HEK293 (cell line): Measurements from ENCODE around the gene HERC3.

ENCODE experiments used
- CTCF ChIA-PET: fragments of 350-600 bp; formaldehyde crosslinking; extraction: SDS; loops from one replicate; lab custom pipeline; 2021; ENCODE audit warnings: antibody characterized with exemption; lab: Yijun Ruan, JAX
- POLR2A ChIA-PET: fragments of 300-600 bp; formaldehyde crosslinking; extraction: SDS; loops from one replicate; lab custom pipeline; 2020; ENCODE audit warnings: antibody characterized with exemption, inconsistent platforms; lab: Yijun Ruan, JAX
- H3K27ac ChIP-seq: fragments of 200-500 bp; sonication (Bioruptor generic); 2 replicates; pipeline ENCODE4 v1.5.1; 2014; ENCODE audit warnings: low read depth, low read length, control low read depth, inconsistent platforms; ENCODE audit errors: extremely low read depth
- H3K36me3 ChIP-seq, 2 experiments: fragments of 200-500 bp in 1 of 2; sonication (Bioruptor generic) in 1 of 2; 1 replicate in 1 of 2; 2 replicates in 1 of 2; pipeline ENCODE4 v1.5.1; 2014 to 2017; ENCODE audit warnings: inconsistent platforms in 2 of 2, low read length in 2 of 2; ENCODE audit not compliant: control insufficient read depth in 2 of 2, insufficient read depth in 1 of 2
- H3K4me1 ChIP-seq: fragments of 200-500 bp; sonication (Bioruptor generic); 2 replicates; pipeline ENCODE4 v1.5.1; 2014; ENCODE audit warnings: mild to moderate bottlenecking, low read length, inconsistent platforms; ENCODE audit not compliant: control insufficient read depth, insufficient read depth
- H3K4me3 ChIP-seq: 2 replicates; pipeline ENCODE4 v1.5.1; 2011; ENCODE audit warnings: low read depth, mild to moderate bottlenecking, control low read depth, low read length, moderate library complexity
- H3K9me3 ChIP-seq: fragments of 200-500 bp; sonication (Bioruptor generic); 2 replicates; pipeline ENCODE4 v1.5.1; 2014; ENCODE audit warnings: low read depth, low read length, inconsistent platforms; ENCODE audit not compliant: control insufficient read depth, insufficient read depth
- BCL6B ChIP-seq: fragments of 450-650 bp; formaldehyde crosslinking; IDR thresholded peaks from 2 replicates; pipeline ENCODE4 v1.5.1; 2017; ENCODE audit warnings: missing biosample characterization, missing genetic modification characterization
- CTCF ChIP-seq: fragments of 450-650 bp; formaldehyde crosslinking; IDR thresholded peaks from 2 replicates; pipeline ENCODE4 v1.5.1; 2016; ENCODE audit warnings: missing biosample characterization, missing genetic modification characterization
- GLIS2 ChIP-seq: fragments of 450-650 bp; formaldehyde crosslinking; IDR thresholded peaks from 2 replicates; pipeline ENCODE4 v1.5.1; 2016; ENCODE audit warnings: missing biosample characterization, missing genetic modification characterization
- TSHZ1 ChIP-seq: fragments of 450-650 bp; formaldehyde crosslinking; IDR thresholded peaks from 2 replicates; pipeline ENCODE4 v1.5.1; 2016; ENCODE audit warnings: missing biosample characterization, missing genetic modification characterization, borderline replicate concordance
- ZNF324 ChIP-seq: fragments of 450-650 bp; formaldehyde crosslinking; IDR thresholded peaks from 2 replicates; pipeline ENCODE4 v1.5.1; 2016; ENCODE audit warnings: missing biosample characterization, missing genetic modification characterization
- ZNF426 ChIP-seq: fragments of 450-650 bp; formaldehyde crosslinking; IDR thresholded peaks from 2 replicates; pipeline ENCODE4 v1.5.1; 2017; ENCODE audit warnings: missing biosample characterization, missing genetic modification characterization, mild to moderate bottlenecking, inconsistent platforms, moderate library complexity
- ZNF473 ChIP-seq: fragments of 450-650 bp; formaldehyde crosslinking; IDR thresholded peaks from 2 replicates; pipeline ENCODE4 v1.5.1; 2017; ENCODE audit warnings: missing biosample characterization, missing genetic modification characterization
- ZNF654 ChIP-seq: fragments of 450-650 bp; formaldehyde crosslinking; IDR thresholded peaks from 2 replicates; pipeline ENCODE4 v1.5.1; 2016; ENCODE audit warnings: low read depth, missing biosample characterization, missing genetic modification characterization
- ZNF768 ChIP-seq: fragments of 450-650 bp; formaldehyde crosslinking; IDR thresholded peaks from 2 replicates; pipeline ENCODE4 v1.5.1; 2018; ENCODE audit warnings: missing biosample characterization, mild to moderate bottlenecking, missing genetic modification characterization
- ZNF792 ChIP-seq: fragments of 450-650 bp; formaldehyde crosslinking; IDR thresholded peaks from 2 replicates; pipeline ENCODE4 v1.5.1; 2016; ENCODE audit warnings: missing biosample characterization, missing genetic modification characterization
- ZSCAN23 ChIP-seq: fragments of 450-650 bp; formaldehyde crosslinking; IDR thresholded peaks from 2 replicates; pipeline ENCODE4 v1.5.1; 2016; ENCODE audit warnings: missing biosample characterization, missing genetic modification characterization
- TF ChIP-seq, protein P1 (sequence below): fragments of 450-650 bp; formaldehyde crosslinking; IDR thresholded peaks from 2 replicates; pipeline ENCODE4 v1.5.1; 2016; ENCODE audit warnings: missing biosample characterization, missing genetic modification characterization, borderline replicate concordance
- TF ChIP-seq, protein P2 (sequence below): fragments of 450-650 bp; formaldehyde crosslinking; IDR thresholded peaks from 2 replicates; pipeline ENCODE4 v1.5.1; 2017; ENCODE audit warnings: missing biosample characterization, missing genetic modification characterization
- TF ChIP-seq, protein P3 (sequence below): fragments of 450-650 bp; formaldehyde crosslinking; IDR thresholded peaks from 2 replicates; pipeline ENCODE4 v1.5.1; 2016; ENCODE audit warnings: missing biosample characterization, missing genetic modification characterization
- TF ChIP-seq, protein P4 (sequence below): fragments of 450-650 bp; formaldehyde crosslinking; IDR thresholded peaks from 2 replicates; pipeline ENCODE4 v1.5.1; 2016; ENCODE audit warnings: missing biosample characterization, missing genetic modification characterization, borderline replicate concordance

HERC3 gene

GRCh38 chr4:88732714-88733368 lies 140.6 kb downstream of the HERC3 start (continued):
- TF ChIP-seq, protein P1, sequence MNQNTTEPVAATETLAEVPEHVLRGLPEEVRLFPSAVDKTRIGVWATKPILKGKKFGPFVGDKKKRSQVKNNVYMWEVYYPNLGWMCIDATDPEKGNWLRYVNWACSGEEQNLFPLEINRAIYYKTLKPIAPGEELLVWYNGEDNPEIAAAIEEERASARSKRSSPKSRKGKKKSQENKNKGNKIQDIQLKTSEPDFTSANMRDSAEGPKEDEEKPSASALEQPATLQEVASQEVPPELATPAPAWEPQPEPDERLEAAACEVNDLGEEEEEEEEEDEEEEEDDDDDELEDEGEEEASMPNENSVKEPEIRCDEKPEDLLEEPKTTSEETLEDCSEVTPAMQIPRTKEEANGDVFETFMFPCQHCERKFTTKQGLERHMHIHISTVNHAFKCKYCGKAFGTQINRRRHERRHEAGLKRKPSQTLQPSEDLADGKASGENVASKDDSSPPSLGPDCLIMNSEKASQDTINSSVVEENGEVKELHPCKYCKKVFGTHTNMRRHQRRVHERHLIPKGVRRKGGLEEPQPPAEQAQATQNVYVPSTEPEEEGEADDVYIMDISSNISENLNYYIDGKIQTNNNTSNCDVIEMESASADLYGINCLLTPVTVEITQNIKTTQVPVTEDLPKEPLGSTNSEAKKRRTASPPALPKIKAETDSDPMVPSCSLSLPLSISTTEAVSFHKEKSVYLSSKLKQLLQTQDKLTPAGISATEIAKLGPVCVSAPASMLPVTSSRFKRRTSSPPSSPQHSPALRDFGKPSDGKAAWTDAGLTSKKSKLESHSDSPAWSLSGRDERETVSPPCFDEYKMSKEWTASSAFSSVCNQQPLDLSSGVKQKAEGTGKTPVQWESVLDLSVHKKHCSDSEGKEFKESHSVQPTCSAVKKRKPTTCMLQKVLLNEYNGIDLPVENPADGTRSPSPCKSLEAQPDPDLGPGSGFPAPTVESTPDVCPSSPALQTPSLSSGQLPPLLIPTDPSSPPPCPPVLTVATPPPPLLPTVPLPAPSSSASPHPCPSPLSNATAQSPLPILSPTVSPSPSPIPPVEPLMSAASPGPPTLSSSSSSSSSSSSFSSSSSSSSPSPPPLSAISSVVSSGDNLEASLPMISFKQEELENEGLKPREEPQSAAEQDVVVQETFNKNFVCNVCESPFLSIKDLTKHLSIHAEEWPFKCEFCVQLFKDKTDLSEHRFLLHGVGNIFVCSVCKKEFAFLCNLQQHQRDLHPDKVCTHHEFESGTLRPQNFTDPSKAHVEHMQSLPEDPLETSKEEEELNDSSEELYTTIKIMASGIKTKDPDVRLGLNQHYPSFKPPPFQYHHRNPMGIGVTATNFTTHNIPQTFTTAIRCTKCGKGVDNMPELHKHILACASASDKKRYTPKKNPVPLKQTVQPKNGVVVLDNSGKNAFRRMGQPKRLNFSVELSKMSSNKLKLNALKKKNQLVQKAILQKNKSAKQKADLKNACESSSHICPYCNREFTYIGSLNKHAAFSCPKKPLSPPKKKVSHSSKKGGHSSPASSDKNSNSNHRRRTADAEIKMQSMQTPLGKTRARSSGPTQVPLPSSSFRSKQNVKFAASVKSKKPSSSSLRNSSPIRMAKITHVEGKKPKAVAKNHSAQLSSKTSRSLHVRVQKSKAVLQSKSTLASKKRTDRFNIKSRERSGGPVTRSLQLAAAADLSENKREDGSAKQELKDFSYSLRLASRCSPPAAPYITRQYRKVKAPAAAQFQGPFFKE (tag by site-specific recombination) = no peak
- TF ChIP-seq, protein P2, sequence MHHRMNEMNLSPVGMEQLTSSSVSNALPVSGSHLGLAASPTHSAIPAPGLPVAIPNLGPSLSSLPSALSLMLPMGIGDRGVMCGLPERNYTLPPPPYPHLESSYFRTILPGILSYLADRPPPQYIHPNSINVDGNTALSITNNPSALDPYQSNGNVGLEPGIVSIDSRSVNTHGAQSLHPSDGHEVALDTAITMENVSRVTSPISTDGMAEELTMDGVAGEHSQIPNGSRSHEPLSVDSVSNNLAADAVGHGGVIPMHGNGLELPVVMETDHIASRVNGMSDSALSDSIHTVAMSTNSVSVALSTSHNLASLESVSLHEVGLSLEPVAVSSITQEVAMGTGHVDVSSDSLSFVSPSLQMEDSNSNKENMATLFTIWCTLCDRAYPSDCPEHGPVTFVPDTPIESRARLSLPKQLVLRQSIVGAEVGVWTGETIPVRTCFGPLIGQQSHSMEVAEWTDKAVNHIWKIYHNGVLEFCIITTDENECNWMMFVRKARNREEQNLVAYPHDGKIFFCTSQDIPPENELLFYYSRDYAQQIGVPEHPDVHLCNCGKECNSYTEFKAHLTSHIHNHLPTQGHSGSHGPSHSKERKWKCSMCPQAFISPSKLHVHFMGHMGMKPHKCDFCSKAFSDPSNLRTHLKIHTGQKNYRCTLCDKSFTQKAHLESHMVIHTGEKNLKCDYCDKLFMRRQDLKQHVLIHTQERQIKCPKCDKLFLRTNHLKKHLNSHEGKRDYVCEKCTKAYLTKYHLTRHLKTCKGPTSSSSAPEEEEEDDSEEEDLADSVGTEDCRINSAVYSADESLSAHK (tag by site-specific recombination) = no peak
- TF ChIP-seq BCL6B (tag by site-specific recombination) (no peak), ZNF426 (tag by site-specific recombination) (no peak), ZNF654 (tag by site-specific recombination) (no peak)
- TF ChIP-seq, protein P3, sequence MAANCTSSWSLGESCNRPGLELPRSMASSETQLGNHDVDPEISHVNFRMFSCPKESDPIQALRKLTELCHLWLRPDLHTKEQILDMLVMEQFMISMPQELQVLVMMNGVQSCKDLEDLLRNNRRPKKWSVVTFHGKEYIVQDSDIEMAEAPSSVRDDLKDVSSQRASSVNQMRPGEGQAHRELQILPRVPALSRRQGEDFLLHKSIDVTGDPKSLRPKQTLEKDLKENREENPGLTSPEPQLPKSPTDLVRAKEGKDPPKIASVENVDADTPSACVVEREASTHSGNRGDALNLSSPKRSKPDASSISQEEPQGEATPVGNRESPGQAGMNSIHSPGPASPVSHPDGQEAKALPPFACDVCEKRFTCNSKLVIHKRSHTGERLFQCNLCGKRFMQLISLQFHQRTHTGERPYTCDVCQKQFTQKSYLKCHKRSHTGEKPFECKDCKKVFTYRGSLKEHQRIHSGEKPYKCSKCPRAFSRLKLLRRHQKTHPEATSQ = no peak

DNA sequence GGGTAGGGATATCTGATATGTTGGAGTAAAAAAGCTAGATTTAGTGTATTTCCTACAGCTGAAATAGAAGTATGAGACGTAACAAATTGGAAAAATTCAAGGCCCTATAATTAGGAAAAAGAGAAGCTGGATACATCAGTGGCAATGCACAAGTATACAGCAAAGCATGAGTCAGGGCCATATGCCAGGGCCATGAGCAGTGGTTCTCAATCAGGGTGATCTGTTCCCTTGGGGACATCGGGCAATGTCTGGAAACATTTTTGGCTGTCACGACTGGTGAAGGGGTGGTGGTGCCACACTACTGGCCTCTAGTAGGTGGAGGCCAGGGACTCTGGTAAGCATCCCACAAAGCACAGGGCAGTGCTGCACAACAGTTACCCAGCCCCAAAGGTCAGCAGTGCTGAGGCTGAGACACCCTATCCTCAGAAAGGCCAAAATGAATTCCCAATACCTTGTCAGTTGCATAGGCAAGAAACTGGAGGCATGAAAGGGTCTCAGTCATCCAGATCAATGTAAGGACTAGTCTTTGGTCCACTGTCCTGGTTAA lies 142.2 kb downstream of the HERC3 start:
- H3K4me1 ChIP-seq = no peaks in the 10 kb centered on the region
- no peak overlapping the region for H3K4me3 ChIP-seq
- no peak overlapping the region for H3K27ac ChIP-seq
- ChIA-PET POLR2A (no interaction called here), CTCF (interaction anchor here (0.6 kb wide), 1 partner anchor 28 kb away, joined by 9 read pairs; no protein-coding TSS in a partner anchor)
- no peaks in the 10 kb centered on the region for H3K9me3 ChIP-seq
- peaks cover 0 to 40% of the 10 kb centered on the region in 2 experiments for H3K36me3 ChIP-seq
- no peak for TF ChIP-seq CTCF (tag by site-specific recombination)
- TF ChIP-seq ZSCAN23 (tag by site-specific recombination) = no peak
- TF ChIP-seq, protein P4, sequence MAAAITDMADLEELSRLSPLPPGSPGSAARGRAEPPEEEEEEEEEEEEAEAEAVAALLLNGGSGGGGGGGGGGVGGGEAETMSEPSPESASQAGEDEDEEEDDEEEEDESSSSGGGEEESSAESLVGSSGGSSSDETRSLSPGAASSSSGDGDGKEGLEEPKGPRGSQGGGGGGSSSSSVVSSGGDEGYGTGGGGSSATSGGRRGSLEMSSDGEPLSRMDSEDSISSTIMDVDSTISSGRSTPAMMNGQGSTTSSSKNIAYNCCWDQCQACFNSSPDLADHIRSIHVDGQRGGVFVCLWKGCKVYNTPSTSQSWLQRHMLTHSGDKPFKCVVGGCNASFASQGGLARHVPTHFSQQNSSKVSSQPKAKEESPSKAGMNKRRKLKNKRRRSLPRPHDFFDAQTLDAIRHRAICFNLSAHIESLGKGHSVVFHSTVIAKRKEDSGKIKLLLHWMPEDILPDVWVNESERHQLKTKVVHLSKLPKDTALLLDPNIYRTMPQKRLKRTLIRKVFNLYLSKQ (tag by site-specific recombination) = no peak
- no peak for TF ChIP-seq ZNF792 (tag by site-specific recombination)
- no peak for TF ChIP-seq ZNF324
- TF ChIP-seq GLIS2 (tag by site-specific recombination) = no peak
- no peak for TF ChIP-seq ZNF768
- no peak for TF ChIP-seq ZNF473 (tag by site-specific recombination)
- TF ChIP-seq TSHZ1 (tag by site-specific recombination) = no peak
